NCI-H1092 treated with DMSO at 0.1 percent for 48 hours (cell line): Measurements from ENCODE around the gene POLH.

ENCODE experiments used
- DNase-seq: peaks from one replicate; lab custom pipeline; 2025; lab: John Stamatoyannopoulos, UW

POLH gene

GRCh38 chr6:43606019-43606418, 30.0 kb downstream of the POLH start:
- no peak for DNase-seq

- DNase-seq, result peak; percentile 76
These were observed 32.4 kb downstream of the POLH start for GRCh38 chr6:43608310-43608763.

GRCh38 chr6:43608807-43609206, 32.8 kb downstream of the POLH start:
- DNase-seq, result no peak

GRCh38 chr6:43609402-43609801, 33.4 kb downstream of the POLH start:
- DNase-seq, result no peak

GRCh38 chr6:43610431-43610830, 34.4 kb downstream of the POLH start:
- DNase-seq, result no peak

GRCh38 chr6:43613721-43614395, 37.9 kb downstream of the POLH start:
- no peak for DNase-seq

- no peak for DNase-seq
These were observed 38.4 kb downstream of the POLH start for GRCh38 chr6:43614396-43614730.

- DNase-seq, result no peak
These were observed 40.9 kb downstream of the POLH start for GRCh38 chr6:43616725-43617472.

GRCh38 chr6:43621078-43621835, 45.3 kb downstream of the POLH start:
- no peak for DNase-seq

GRCh38 chr6:43621836-43622180, 45.8 kb downstream of the POLH start:
- no peak for DNase-seq

- no peak for DNase-seq
These were observed 46.6 kb downstream of the POLH start for GRCh38 chr6:43622541-43622940.

GRCh38 chr6:43623880-43624785, 48.1 kb downstream of the POLH start:
- DNase-seq, result no peak

GRCh38 chr6:43624786-43625288, 48.9 kb downstream of the POLH start:
- DNase-seq, result no peak

GRCh38 chr6:43625393-43625992, 49.5 kb downstream of the POLH start:
- no peak for DNase-seq

GRCh38 chr6:43627008-43627825, 51.2 kb downstream of the POLH start:
- DNase-seq, result peak; percentile 50

GRCh38 chr6:43628393-43629103, 52.6 kb downstream of the POLH start:
- peak; percentile 37 for DNase-seq

GRCh38 chr6:43629104-43629504, 53.1 kb downstream of the POLH start, which contains the start of gene GTPBP2:
GTPBP2 (minus strand) TSS chr6:43629264; CDS start chr6:43629162, 102 bp downstream.
- DNase-seq, result peak; percentile 99

GRCh38 chr6:43629505-43630300, 53.7 kb downstream of the POLH start:
- DNase-seq, result peak; percentile 95
